Measurements from ENCODE around the gene ACSL4.
"Not testable (repeated sequence)": the region's sequence is repeated elsewhere in the genome, so short reads cannot be mapped to it uniquely, and the experiment has no call there.

The ACSL4 gene

DNA sequence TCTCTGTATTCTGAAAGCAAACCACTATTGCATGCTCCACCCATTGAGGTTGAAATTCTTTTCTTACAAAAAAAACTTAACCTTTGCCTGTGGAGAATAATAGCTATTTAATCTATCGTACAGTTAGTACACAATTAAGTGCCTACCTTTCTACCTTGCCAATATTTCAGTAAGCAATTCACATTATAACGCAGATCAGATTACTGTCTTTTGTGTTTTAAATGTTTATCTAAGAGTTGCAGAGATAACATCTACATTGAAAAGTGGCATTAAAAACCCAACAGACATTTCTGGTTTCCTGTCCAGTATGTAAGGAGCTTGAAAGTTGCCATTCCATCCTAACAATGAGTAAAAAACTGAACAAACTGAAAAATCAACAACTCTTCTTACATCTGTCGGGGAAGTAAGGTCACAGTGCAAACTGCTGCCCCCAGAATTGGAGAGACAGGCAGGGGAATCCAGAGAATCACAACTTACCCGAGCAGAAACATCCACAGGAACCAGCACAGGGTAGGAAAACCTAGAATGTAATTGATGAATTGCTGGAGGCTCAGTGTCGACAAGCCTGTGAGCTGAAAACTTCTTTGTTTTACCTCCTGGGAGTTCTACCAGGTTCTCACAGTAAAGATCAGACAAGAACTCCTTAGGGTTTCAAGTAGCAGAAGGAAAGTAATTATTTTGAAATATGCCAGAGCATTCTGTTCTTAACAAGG lies 27.3 kb upstream of the ACSL4 start:
- no peaks in the 10 kb centered on the region; the same call in 1 of the 2 replicates for H3K9me3 ChIP-seq (ENCODE audit: control insufficient read depth, insufficient read depth, low read depth, low read length)
- no peak overlapping the region for H3K9ac ChIP-seq (ENCODE audit: low read length)
- no peak overlapping the region for H3K27ac ChIP-seq (ENCODE audit: low read depth, low read length)
- no peaks in the 10 kb centered on the region; the same call in 1 of the 2 replicates for H3K27me3 ChIP-seq (ENCODE audit: control insufficient read depth, insufficient read depth, low read length)
- no peak overlapping the region for H3K4me3 ChIP-seq (ENCODE audit: low read depth, low read length)
- no peaks in the 10 kb centered on the region for H3K36me3 ChIP-seq (ENCODE audit: control insufficient read depth, insufficient read depth, low read length)
- peaks cover 19% of the 10 kb centered on the region for H3K4me1 ChIP-seq (ENCODE audit: control insufficient read depth, insufficient read depth, low read length)

- Histone ChIP-seq H3K27me3 (ENCODE audit: control insufficient read depth, insufficient read depth, low read length) (no peaks in the 10 kb centered on the region; the same call in 1 of the 2 replicates), H3K9ac (ENCODE audit: low read length) (no peak overlapping the region), H3K9me3 (ENCODE audit: control insufficient read depth, insufficient read depth, low read depth, low read length) (no peaks in the 10 kb centered on the region; the same call in 1 of the 2 replicates), H3K36me3 (ENCODE audit: control insufficient read depth, insufficient read depth, low read length) (no peaks in the 10 kb centered on the region), H3K4me3 (ENCODE audit: low read depth, low read length) (no peak overlapping the region), H3K27ac (ENCODE audit: low read depth, low read length) (no peak overlapping the region), H3K4me1 (ENCODE audit: control insufficient read depth, insufficient read depth, low read length) (no peaks in the 10 kb centered on the region)
These were observed 20.2 kb upstream of the ACSL4 start for GRCh38 chrX:109753256-109753655.

DNA sequence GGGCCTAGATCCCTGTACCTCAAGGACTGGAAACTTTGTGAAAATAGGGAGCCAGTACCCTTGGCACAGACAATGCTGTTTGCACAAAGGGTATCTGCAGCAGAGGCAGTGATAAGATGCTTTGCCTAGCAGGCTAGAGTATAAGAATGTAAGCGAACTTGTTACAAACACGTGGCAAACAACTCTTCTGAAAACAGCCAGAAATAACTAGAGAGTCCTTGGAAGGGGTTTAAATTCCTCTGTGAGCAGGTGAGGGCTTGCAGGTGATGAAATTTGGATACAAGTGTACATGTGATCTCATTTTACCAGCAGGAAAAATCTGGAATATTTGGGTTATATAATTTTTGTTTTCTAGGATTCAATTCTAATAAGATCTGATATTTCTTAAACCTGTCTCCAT lies 18.6 kb upstream of the ACSL4 start:
- H3K9ac ChIP-seq (ENCODE audit: low read length): no peak overlapping the region
- H3K4me3 ChIP-seq (ENCODE audit: low read depth, low read length): no peak overlapping the region
- no peaks in the 10 kb centered on the region; the same call in 1 of the 2 replicates for H3K27me3 ChIP-seq (ENCODE audit: control insufficient read depth, insufficient read depth, low read length)
- no peaks in the 10 kb centered on the region for H3K36me3 ChIP-seq (ENCODE audit: control insufficient read depth, insufficient read depth, low read length)
- H3K4me1 ChIP-seq (ENCODE audit: control insufficient read depth, insufficient read depth, low read length): no peaks in the 10 kb centered on the region
- H3K27ac ChIP-seq (ENCODE audit: low read depth, low read length): no peak overlapping the region
- no peaks in the 10 kb centered on the region; the same call in 1 of the 2 replicates for H3K9me3 ChIP-seq (ENCODE audit: control insufficient read depth, insufficient read depth, low read depth, low read length)

DNA sequence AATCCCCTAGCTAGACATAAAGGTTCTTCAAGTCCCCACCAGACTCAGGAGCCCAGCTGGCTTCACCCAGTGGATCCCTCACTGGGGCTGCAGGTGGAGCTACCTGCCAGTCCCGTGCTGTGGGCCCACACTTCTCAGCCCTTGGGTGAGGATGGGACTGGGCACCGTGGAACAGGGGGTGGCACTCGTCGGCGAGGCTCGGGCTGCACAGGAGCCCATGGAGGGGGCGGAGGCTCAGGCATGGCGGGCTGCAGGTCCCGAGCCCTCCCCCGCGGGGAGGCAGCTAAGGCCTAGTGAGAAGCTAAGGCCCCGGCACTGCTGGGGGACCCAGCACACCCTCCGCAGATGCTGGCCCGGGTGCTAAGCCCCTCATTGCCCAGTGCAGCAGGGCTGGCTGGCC lies 16.1 kb upstream of the ACSL4 start:
- Histone ChIP-seq H3K9ac (ENCODE audit: low read length) (no peak overlapping the region), H3K9me3 (ENCODE audit: control insufficient read depth, insufficient read depth, low read depth, low read length) (no peaks in the 10 kb centered on the region), H3K27ac (ENCODE audit: low read depth, low read length) (no peak overlapping the region), H3K27me3 (ENCODE audit: control insufficient read depth, insufficient read depth, low read length) (no peaks in the 10 kb centered on the region; the same call in 1 of the 2 replicates), H3K4me3 (ENCODE audit: low read depth, low read length) (no peak overlapping the region), H3K4me1 (ENCODE audit: control insufficient read depth, insufficient read depth, low read length) (no peaks in the 10 kb centered on the region), H3K36me3 (ENCODE audit: control insufficient read depth, insufficient read depth, low read length) (no peaks in the 10 kb centered on the region)

GRCh38 chrX:109747681-109748080 lies 14.6 kb upstream of the ACSL4 start:
- Histone ChIP-seq H3K9ac (ENCODE audit: low read length) (no peak overlapping the region), H3K9me3 (ENCODE audit: control insufficient read depth, insufficient read depth, low read depth, low read length) (no peaks in the 10 kb centered on the region), H3K4me1 (ENCODE audit: control insufficient read depth, insufficient read depth, low read length) (no peaks in the 10 kb centered on the region), H3K36me3 (ENCODE audit: control insufficient read depth, insufficient read depth, low read length) (no peaks in the 10 kb centered on the region), H3K27me3 (ENCODE audit: control insufficient read depth, insufficient read depth, low read length) (no peaks in the 10 kb centered on the region; the same call in 1 of the 2 replicates), H3K4me3 (ENCODE audit: low read depth, low read length) (no peak overlapping the region), H3K27ac (ENCODE audit: low read depth, low read length) (no peak overlapping the region)

DNA sequence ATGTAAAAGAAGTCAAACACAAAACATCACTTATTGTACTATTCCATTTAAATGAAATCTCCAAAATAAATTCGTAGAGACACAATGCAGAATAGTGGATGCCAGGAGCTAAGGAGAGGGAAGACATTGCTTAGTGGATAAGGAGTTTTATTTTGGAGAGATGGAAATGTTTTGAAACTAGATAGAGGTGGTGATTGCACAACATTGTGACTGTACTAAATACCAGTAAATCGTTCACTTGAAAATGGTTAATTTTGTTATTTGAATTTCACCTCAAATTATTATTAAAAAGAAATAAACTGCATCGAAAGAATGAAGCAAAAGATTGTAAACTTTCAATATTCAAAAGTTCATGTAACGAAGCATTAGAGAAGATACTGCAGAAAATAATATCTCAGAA lies 9.7 kb upstream of the ACSL4 start:
- Histone ChIP-seq H3K36me3 (ENCODE audit: control insufficient read depth, insufficient read depth, low read length) (no peaks in the 10 kb centered on the region), H3K4me3 (ENCODE audit: low read depth, low read length) (no peak overlapping the region), H3K9me3 (ENCODE audit: control insufficient read depth, insufficient read depth, low read depth, low read length) (no peaks in the 10 kb centered on the region), H3K4me1 (ENCODE audit: control insufficient read depth, insufficient read depth, low read length) (no peaks in the 10 kb centered on the region), H3K27me3 (ENCODE audit: control insufficient read depth, insufficient read depth, low read length) (no peaks in the 10 kb centered on the region; the same call in 1 of the 2 replicates), H3K27ac (ENCODE audit: low read depth, low read length) (no peak overlapping the region), H3K9ac (ENCODE audit: low read length) (no peak overlapping the region)

GRCh38 chrX:109740896-109741295 lies 7.8 kb upstream of the ACSL4 start:
- H3K27me3 ChIP-seq (ENCODE audit: control insufficient read depth, insufficient read depth, low read length); H3K9ac ChIP-seq (ENCODE audit: low read length); H3K27ac ChIP-seq (ENCODE audit: low read depth, low read length); H3K4me3 ChIP-seq (ENCODE audit: low read depth, low read length); H3K36me3 ChIP-seq (ENCODE audit: control insufficient read depth, insufficient read depth, low read length); H3K4me1 ChIP-seq (ENCODE audit: control insufficient read depth, insufficient read depth, low read length); H3K9me3 ChIP-seq (ENCODE audit: control insufficient read depth, insufficient read depth, low read depth, low read length): not testable (repeated sequence)

DNA sequence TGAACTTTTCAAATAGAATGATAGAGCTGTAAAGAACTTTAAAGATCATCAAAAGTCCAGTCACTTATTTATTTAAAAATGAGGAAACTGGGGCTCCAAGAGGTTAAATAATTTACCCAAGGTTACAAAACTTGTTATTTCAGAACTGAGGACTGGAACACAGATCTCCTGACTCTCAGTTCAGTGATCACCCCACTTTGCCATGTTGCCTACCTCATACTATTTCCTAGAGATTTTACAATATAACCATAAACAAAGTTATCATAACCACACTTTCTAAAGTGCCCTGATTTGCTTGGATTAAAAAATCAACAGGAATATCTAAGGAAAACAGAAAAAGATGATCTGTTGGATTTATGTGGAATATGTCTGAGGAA lies 7.4 kb upstream of the ACSL4 start:
- H3K9ac ChIP-seq (ENCODE audit: low read length): no peak overlapping the region
- H3K27me3 ChIP-seq (ENCODE audit: control insufficient read depth, insufficient read depth, low read length): no peaks in the 10 kb centered on the region; the same call in 1 of the 2 replicates
- no peaks in the 10 kb centered on the region for H3K9me3 ChIP-seq (ENCODE audit: control insufficient read depth, insufficient read depth, low read depth, low read length)
- no peaks in the 10 kb centered on the region for H3K4me1 ChIP-seq (ENCODE audit: control insufficient read depth, insufficient read depth, low read length)
- no peak overlapping the region for H3K27ac ChIP-seq (ENCODE audit: low read depth, low read length)
- H3K36me3 ChIP-seq (ENCODE audit: control insufficient read depth, insufficient read depth, low read length): no peaks in the 10 kb centered on the region
- H3K4me3 ChIP-seq (ENCODE audit: low read depth, low read length): no peak overlapping the region

DNA sequence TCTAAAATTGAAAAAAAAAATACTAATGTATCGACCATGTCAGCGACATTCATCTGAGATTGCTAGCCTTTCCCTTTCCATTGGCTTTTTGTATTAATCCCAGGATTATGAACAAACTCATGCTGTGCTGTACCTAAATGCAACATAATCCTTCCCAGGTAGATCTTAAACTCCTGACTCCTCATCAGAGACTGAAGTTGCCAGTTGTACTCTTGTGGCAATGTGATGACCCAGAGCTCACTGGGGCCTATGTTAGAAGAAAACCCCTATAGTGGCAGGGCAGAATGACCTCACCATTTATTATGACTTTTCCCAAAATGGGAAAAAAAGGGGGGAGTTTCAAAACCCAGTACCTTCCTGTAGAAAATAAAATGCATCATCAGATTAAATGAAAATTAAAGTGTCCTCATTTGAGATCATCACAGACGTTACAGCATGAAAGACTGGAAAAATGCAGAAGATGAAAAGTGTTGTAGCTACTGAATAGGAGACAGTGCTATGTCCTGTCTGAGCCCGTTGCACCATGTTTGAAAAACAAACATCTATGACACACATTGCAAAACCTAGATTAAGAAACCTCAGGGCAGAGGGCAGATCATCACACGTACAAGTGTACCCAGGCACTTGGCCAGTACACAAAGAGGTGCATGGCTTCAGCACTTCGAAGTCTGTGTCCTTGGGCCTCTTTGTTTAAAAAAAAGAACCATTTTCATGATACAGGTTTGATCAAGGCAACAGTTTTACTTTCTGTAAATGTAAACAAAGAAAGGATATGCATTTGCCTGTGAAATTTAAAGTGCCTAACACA lies 6.8 kb upstream of the ACSL4 start:
- no peaks in the 10 kb centered on the region for H3K36me3 ChIP-seq (ENCODE audit: control insufficient read depth, insufficient read depth, low read length)
- H3K9me3 ChIP-seq (ENCODE audit: control insufficient read depth, insufficient read depth, low read depth, low read length): no peaks in the 10 kb centered on the region
- no peak overlapping the region for H3K4me3 ChIP-seq (ENCODE audit: low read depth, low read length)
- peaks cover 4% of the 10 kb centered on the region; the same call in 1 of the 2 replicates for H3K27me3 ChIP-seq (ENCODE audit: control insufficient read depth, insufficient read depth, low read length)
- H3K9ac ChIP-seq (ENCODE audit: low read length): no peak overlapping the region
- H3K27ac ChIP-seq (ENCODE audit: low read depth, low read length): no peak overlapping the region
- no peaks in the 10 kb centered on the region for H3K4me1 ChIP-seq (ENCODE audit: control insufficient read depth, insufficient read depth, low read length)

DNA sequence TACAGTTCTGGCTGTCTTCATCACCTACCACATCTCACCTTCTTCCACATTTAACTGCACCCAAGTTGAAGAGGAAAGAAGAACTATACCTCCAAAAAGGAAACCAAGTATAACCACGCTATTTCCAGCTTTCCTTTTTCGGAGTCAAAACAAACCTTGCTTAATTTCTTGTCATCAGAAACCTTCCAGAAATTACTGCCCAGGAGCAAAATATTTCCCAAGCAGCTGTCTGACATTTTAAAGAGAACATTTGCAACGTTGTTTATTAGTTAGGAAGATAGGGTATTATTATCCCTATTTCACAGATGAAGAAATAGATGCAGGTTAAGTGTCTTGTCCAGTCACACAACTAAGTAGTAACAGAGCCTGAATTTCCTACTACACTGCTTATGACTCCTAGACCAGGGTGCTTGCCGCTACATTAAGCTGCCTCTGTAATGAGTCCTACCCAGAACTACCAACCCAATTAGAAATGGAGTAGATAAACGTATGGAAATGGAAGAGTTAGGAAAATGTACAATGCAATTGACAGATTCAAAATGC lies 2.2 kb upstream of the ACSL4 start:
- peaks cover 21% of the 10 kb centered on the region; the same call in 1 of the 2 replicates for H3K27me3 ChIP-seq (ENCODE audit: control insufficient read depth, insufficient read depth, low read length)
- peaks cover 6% of the 10 kb centered on the region for H3K4me1 ChIP-seq (ENCODE audit: control insufficient read depth, insufficient read depth, low read length)
- H3K9ac ChIP-seq (ENCODE audit: low read length): no peak overlapping the region
- no peak overlapping the region for H3K4me3 ChIP-seq (ENCODE audit: low read depth, low read length)
- H3K36me3 ChIP-seq (ENCODE audit: control insufficient read depth, insufficient read depth, low read length): peaks cover 1% of the 10 kb centered on the region; the same call in 1 of the 2 replicates
- H3K9me3 ChIP-seq (ENCODE audit: control insufficient read depth, insufficient read depth, low read depth, low read length): no peaks in the 10 kb centered on the region; the same call in 1 of the 2 replicates
- H3K27ac ChIP-seq (ENCODE audit: low read depth, low read length): no peak overlapping the region

DNA sequence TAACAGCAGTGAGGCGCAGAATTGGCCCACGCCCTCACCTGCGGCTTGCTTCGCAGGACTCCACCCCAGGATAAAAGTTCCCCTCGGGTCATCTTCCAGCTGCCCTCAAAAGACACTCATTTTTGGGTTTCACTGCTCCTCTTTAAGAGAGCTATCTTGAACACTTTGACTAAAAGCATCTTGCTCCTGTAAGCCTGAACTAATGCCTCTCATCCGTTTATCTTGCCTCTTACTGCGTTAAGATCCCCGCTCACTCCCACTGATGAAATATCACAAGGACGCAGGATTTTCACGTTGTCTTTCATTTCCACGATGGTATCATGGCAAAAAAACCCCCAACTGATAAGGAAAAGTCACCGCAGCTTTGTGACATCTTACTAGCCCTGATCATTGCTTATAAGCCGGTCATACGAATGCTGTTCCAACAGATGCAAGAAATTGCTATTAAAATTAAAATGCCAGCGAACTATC lies 591 bp upstream of the ACSL4 start:
- Histone ChIP-seq H3K36me3 (ENCODE audit: control insufficient read depth, insufficient read depth, low read length) (peaks cover 8% of the 10 kb centered on the region; the same call in 1 of the 2 replicates), H3K9ac (ENCODE audit: low read length) (peak overlapping the region; percentile 50), H3K4me3 (ENCODE audit: low read depth, low read length) (peak overlapping the region; percentile 97), H3K27me3 (ENCODE audit: control insufficient read depth, insufficient read depth, low read length) (peaks cover 21% of the 10 kb centered on the region; the same call in 1 of the 2 replicates), H3K9me3 (ENCODE audit: control insufficient read depth, insufficient read depth, low read depth, low read length) (no peaks in the 10 kb centered on the region; the same call in 1 of the 2 replicates), H3K4me1 (ENCODE audit: control insufficient read depth, insufficient read depth, low read length) (peaks cover 6% of the 10 kb centered on the region), H3K27ac (ENCODE audit: low read depth, low read length) (no peak overlapping the region)
